ENCODE data around the gene NUDCD3.
A peak's percentile ranks its signal among the peaks of the same experiment; 100 is the strongest.

Gene NUDCD3

GRCh38 chr7:44375236-44375699 is 115.2 kb downstream of the NUDCD3 start:
- Mint-ChIP-seq H3K9me3 (no peaks in the 10 kb centered on the region), H3K27me3 (peaks cover 8% of the 10 kb centered on the region), H3K27ac (no peak overlapping the region), H3K4me3 (no peak overlapping the region), H3K36me3 (ENCODE audit: low read depth) (no peaks in the 10 kb centered on the region), H3K4me1 (ENCODE audit: low read depth) (peaks cover 4% of the 10 kb centered on the region)

GRCh38 chr7:44374007-44374763 is 116.3 kb downstream of the NUDCD3 start:
- Mint-ChIP-seq H3K36me3 (ENCODE audit: low read depth) (no peaks in the 10 kb centered on the region), H3K27ac (no peak overlapping the region)

GRCh38 chr7:44373418-44373740 is 117.1 kb downstream of the NUDCD3 start:
- Mint-ChIP-seq H3K4me3 (peak overlapping the region; percentile 26), H3K9me3 (peaks cover 6% of the 10 kb centered on the region), H3K27ac (no peak overlapping the region), H3K36me3 (ENCODE audit: low read depth) (no peaks in the 10 kb centered on the region), H3K27me3 (peaks cover 22% of the 10 kb centered on the region), H3K4me1 (ENCODE audit: low read depth) (peaks cover 4% of the 10 kb centered on the region)

More at GRCh38 chr7:44374007-44374763, 116.3 kb downstream of the NUDCD3 start:
- peaks cover 3% of the 10 kb centered on the region for H3K9me3 Mint-ChIP-seq
- H3K27me3 Mint-ChIP-seq: peaks cover 19% of the 10 kb centered on the region
- no peak overlapping the region for H3K4me3 Mint-ChIP-seq
- H3K4me1 Mint-ChIP-seq (ENCODE audit: low read depth): peaks cover 4% of the 10 kb centered on the region

- Mint-ChIP-seq H3K27ac (no peak overlapping the region), H3K27me3 (peaks cover 25% of the 10 kb centered on the region), H3K36me3 (ENCODE audit: low read depth) (no peaks in the 10 kb centered on the region)
Measured at GRCh38 chr7:44372560-44373417, 117.7 kb downstream of the NUDCD3 start.

GRCh38 chr7:44368885-44369284 is 121.6 kb downstream of the NUDCD3 start:
- Mint-ChIP-seq H3K27ac (no peak overlapping the region), H3K36me3 (ENCODE audit: low read depth) (no peaks in the 10 kb centered on the region), H3K27me3 (peaks cover 41% of the 10 kb centered on the region), H3K4me3 (no peak overlapping the region), H3K4me1 (ENCODE audit: low read depth) (peaks cover 4% of the 10 kb centered on the region), H3K9me3 (peaks cover 6% of the 10 kb centered on the region)

More at GRCh38 chr7:44372560-44373417, 117.7 kb downstream of the NUDCD3 start:
- Mint-ChIP-seq H3K4me1 (ENCODE audit: low read depth) (peaks cover 4% of the 10 kb centered on the region), H3K4me3 (no peak overlapping the region), H3K9me3 (peaks cover 6% of the 10 kb centered on the region)

GRCh38 chr7:44368455-44368854 is 122.0 kb downstream of the NUDCD3 start:
- Mint-ChIP-seq H3K4me3 (no peak overlapping the region), H3K27me3 (peaks cover 41% of the 10 kb centered on the region), H3K4me1 (ENCODE audit: low read depth) (peaks cover 4% of the 10 kb centered on the region), H3K9me3 (peaks cover 6% of the 10 kb centered on the region), H3K27ac (no peak overlapping the region), H3K36me3 (ENCODE audit: low read depth) (no peaks in the 10 kb centered on the region)

GRCh38 chr7:44367475-44368043 is 122.9 kb downstream of the NUDCD3 start:
- Mint-ChIP-seq H3K9me3 (peaks cover 6% of the 10 kb centered on the region), H3K4me1 (ENCODE audit: low read depth) (peaks cover 2% of the 10 kb centered on the region), H3K27ac (no peak overlapping the region), H3K4me3 (no peak overlapping the region), H3K27me3 (peaks cover 47% of the 10 kb centered on the region), H3K36me3 (ENCODE audit: low read depth) (no peaks in the 10 kb centered on the region)

GRCh38 chr7:44366986-44367385 is 123.5 kb downstream of the NUDCD3 start:
- no peak overlapping the region for H3K4me3 Mint-ChIP-seq
- no peaks in the 10 kb centered on the region for H3K36me3 Mint-ChIP-seq (ENCODE audit: low read depth)
- H3K27ac Mint-ChIP-seq: no peak overlapping the region
- H3K27me3 Mint-ChIP-seq: peaks cover 52% of the 10 kb centered on the region
- no peaks in the 10 kb centered on the region for H3K4me1 Mint-ChIP-seq (ENCODE audit: low read depth)
- H3K9me3 Mint-ChIP-seq: peaks cover 6% of the 10 kb centered on the region

- H3K4me1 Mint-ChIP-seq (ENCODE audit: low read depth): no peaks in the 10 kb centered on the region
- H3K27me3 Mint-ChIP-seq: peaks cover 56% of the 10 kb centered on the region
Measured at GRCh38 chr7:44353668-44354067, 136.8 kb downstream of the NUDCD3 start.

GRCh38 chr7:44348851-44349781 is 141.3 kb downstream of the NUDCD3 start:
- H3K4me3 Mint-ChIP-seq: no peak overlapping the region
- no peak overlapping the region for H3K27ac Mint-ChIP-seq
- no peaks in the 10 kb centered on the region for H3K36me3 Mint-ChIP-seq (ENCODE audit: low read depth)
- H3K27me3 Mint-ChIP-seq: peaks cover 48% of the 10 kb centered on the region
- H3K4me1 Mint-ChIP-seq (ENCODE audit: low read depth): no peaks in the 10 kb centered on the region
- H3K9me3 Mint-ChIP-seq: peaks cover 6% of the 10 kb centered on the region

More at GRCh38 chr7:44353668-44354067, 136.8 kb downstream of the NUDCD3 start:
- H3K27ac Mint-ChIP-seq: no peak overlapping the region
- no peak overlapping the region for H3K4me3 Mint-ChIP-seq
- no peaks in the 10 kb centered on the region for H3K36me3 Mint-ChIP-seq (ENCODE audit: low read depth)
- H3K9me3 Mint-ChIP-seq: peaks cover 13% of the 10 kb centered on the region

GRCh38 chr7:44348300-44348699 is 142.2 kb downstream of the NUDCD3 start:
- H3K9me3 Mint-ChIP-seq: peaks cover 4% of the 10 kb centered on the region
- no peak overlapping the region for H3K27ac Mint-ChIP-seq
- H3K4me1 Mint-ChIP-seq (ENCODE audit: low read depth): no peaks in the 10 kb centered on the region
- no peaks in the 10 kb centered on the region for H3K36me3 Mint-ChIP-seq (ENCODE audit: low read depth)
- H3K27me3 Mint-ChIP-seq: peaks cover 42% of the 10 kb centered on the region
- no peak overlapping the region for H3K4me3 Mint-ChIP-seq

- no peaks in the 10 kb centered on the region for H3K36me3 Mint-ChIP-seq (ENCODE audit: low read depth)
- peaks cover 4% of the 10 kb centered on the region for H3K9me3 Mint-ChIP-seq
- peaks cover 42% of the 10 kb centered on the region for H3K27me3 Mint-ChIP-seq
- no peak overlapping the region for H3K4me3 Mint-ChIP-seq
- no peaks in the 10 kb centered on the region for H3K4me1 Mint-ChIP-seq (ENCODE audit: low read depth)
- H3K27ac Mint-ChIP-seq: no peak overlapping the region
Measured at GRCh38 chr7:44347546-44348114, 142.8 kb downstream of the NUDCD3 start.

- H3K27ac Mint-ChIP-seq: no peak overlapping the region
- H3K36me3 Mint-ChIP-seq (ENCODE audit: low read depth): no peaks in the 10 kb centered on the region
- H3K9me3 Mint-ChIP-seq: peaks cover 4% of the 10 kb centered on the region
- no peaks in the 10 kb centered on the region for H3K4me1 Mint-ChIP-seq (ENCODE audit: low read depth)
- H3K27me3 Mint-ChIP-seq: peaks cover 35% of the 10 kb centered on the region
- no peak overlapping the region for H3K4me3 Mint-ChIP-seq
Measured at GRCh38 chr7:44346063-44346462, 144.4 kb downstream of the NUDCD3 start.

GRCh38 chr7:44341401-44341800 is 149.1 kb downstream of the NUDCD3 start:
- Mint-ChIP-seq H3K9me3 (peaks cover 12% of the 10 kb centered on the region), H3K4me3 (no peak overlapping the region), H3K36me3 (ENCODE audit: low read depth) (no peaks in the 10 kb centered on the region), H3K27ac (no peak overlapping the region), H3K27me3 (peaks cover 29% of the 10 kb centered on the region), H3K4me1 (ENCODE audit: low read depth) (peaks cover 3% of the 10 kb centered on the region)
